NCI-H510A (cell line): ENCODE measurements around the gene PCDHA10.
"Not testable (repeated sequence)": the region's sequence is repeated elsewhere in the genome, so short reads cannot be mapped to it uniquely, and the experiment has no call there.

ENCODE experiments used
- DNase-seq: peaks from one replicate; lab custom pipeline; 2025; lab: John Stamatoyannopoulos, UW

PCDHA10 gene

DNA sequence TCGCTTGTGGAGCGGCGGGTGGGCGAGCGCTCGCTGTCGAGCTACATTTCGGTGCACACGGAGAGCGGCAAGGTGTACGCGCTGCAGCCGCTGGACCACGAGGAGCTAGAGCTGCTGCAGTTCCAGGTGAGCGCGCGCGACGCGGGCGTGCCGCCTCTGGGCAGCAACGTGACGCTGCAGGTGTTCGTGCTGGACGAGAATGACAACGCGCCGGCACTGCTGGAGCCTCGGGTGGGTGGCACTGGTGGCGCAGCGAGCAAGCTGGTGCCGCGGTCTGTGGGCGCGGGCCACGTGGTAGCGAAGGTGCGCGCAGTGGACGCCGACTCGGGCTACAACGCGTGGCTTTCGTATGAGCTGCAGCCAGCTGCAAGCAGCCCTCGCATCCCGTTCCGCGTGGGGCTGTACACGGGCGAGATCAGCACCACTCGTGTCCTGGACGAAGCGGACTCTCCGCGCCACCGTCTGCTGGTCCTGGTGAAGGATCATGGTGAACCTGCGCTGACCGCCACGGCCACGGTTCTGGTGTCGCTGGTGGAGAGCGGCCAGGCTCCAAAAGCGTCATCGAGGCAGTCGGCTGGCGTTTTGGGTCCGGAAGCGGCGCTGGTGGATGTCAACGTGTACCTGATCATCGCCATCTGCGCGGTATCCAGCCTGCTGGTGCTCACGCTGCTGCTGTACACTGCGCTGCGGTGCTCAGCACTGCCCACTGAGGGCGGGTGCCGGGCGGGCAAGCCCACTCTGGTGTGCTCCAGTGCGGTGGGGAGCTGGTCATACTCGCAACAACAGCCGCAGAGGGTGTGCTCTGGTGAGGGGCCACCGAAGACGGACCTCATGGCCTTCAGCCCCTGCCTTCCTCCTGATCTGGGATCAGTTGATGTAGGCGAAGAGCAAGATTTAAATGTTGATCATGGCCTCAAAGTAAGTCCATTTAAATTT lies 12.6 kb upstream of the PCDHA10 start:
- DNase-seq = no peak

DNA sequence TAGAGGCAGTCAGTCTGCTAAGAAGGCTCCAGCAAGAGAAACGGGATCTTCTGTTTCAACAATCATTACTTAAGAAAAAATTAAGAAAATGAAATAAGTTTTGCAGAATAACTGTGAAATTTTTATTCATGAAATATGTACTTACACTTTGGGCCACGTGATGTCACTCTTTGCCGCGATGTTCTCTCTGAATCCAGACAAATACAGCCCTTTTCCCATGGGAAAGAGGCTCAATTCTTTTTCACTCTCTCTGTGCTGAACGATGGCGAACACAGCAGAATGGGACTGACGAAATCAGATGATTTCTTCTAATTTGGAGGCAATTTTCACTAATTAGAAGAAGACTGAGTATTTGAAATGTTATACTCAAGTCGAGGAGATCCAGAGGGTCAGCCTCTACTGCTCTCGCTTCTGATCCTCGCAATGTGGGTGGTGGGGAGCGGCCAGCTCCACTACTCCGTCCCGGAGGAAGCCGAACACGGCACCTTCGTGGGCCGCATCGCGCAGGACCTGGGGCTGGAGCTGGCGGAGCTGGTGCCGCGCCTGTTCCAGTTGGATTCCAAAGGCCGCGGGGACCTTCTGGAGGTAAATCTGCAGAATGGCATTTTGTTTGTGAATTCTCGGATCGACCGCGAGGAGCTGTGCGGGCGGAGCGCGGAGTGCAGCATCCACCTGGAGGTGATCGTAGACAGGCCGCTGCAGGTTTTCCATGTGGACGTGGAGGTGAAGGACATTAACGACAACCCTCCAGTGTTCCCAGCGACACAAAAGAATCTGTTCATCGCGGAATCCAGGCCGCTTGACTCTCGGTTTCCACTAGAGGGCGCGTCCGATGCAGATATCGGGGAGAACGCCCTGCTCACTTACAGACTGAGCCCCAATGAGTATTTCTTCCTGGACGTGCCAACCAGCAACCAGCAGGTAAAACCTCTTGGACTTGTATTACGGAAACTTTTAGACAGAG lies 7.3 kb upstream of the PCDHA10 start, which contains the start of gene PCDHA9:
TSS of gene PCDHA9 (plus strand) at position 244 of the 964 bp plus-strand sequence. CDS start at position 358, 114 bp downstream.
- not testable (repeated sequence) for DNase-seq

GRCh38 chr5:140849831-140850634 lies 5.7 kb upstream of the PCDHA10 start:
- not testable (repeated sequence) for DNase-seq

DNA sequence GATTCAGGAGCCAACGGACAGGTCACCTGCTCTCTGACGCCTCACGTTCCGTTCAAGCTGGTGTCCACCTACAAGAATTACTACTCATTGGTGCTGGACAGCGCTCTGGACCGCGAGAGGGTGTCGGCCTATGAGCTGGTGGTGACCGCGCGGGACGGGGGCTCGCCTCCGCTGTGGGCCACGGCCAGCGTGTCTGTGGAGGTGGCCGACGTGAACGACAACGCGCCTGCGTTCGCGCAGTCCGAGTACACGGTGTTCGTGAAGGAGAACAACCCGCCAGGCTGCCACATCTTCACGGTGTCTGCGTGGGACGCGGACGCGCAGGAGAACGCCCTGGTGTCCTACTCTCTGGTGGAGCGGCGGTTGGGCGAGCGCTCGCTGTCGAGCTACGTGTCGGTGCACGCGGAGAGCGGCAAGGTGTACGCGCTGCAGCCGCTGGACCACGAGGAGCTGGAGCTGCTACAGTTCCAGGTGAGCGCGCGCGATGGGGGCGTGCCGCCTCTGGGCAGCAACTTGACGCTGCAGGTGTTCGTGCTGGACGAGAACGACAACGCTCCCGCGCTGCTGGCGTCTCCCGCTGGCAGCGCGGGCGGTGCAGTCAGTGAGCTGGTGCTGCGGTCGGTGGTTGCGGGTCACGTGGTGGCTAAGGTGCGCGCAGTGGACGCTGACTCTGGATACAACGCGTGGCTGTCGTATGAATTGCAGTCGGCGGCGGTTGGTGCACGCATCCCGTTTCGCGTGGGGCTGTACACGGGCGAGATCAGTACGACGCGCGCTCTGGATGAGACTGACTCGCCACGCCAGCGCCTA lies 1.7 kb downstream of the PCDHA10 start:
- DNase-seq = no peak

GRCh38 chr5:140857987-140858240 lies 2.2 kb downstream of the PCDHA10 start:
- DNase-seq = no peak

GRCh38 chr5:140862441-140863295 lies 7.0 kb downstream of the PCDHA10 start:
- DNase-seq = no peak

- DNase-seq = no peak
These were observed 13.2 kb downstream of the PCDHA10 start, which contains the start of gene PCDHA11 for GRCh38 chr5:140868721-140869554. PCDHA11 (plus strand) TSS chr5:140868957; CDS start chr5:140869104, 147 bp downstream.

DNA sequence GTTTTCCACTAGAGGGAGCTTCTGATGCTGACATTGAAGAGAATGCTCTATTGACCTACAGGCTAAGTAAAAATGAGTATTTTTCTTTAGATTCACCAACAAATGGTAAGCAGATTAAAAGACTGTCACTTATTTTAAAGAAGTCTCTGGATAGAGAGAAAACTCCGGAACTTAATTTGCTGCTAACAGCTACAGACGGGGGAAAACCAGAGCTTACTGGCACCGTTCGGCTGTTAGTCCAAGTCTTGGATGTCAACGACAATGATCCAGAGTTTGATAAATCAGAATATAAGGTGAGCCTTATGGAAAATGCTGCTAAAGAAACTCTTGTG lies 13.8 kb downstream of the PCDHA10 start:
- no peak for DNase-seq

DNA sequence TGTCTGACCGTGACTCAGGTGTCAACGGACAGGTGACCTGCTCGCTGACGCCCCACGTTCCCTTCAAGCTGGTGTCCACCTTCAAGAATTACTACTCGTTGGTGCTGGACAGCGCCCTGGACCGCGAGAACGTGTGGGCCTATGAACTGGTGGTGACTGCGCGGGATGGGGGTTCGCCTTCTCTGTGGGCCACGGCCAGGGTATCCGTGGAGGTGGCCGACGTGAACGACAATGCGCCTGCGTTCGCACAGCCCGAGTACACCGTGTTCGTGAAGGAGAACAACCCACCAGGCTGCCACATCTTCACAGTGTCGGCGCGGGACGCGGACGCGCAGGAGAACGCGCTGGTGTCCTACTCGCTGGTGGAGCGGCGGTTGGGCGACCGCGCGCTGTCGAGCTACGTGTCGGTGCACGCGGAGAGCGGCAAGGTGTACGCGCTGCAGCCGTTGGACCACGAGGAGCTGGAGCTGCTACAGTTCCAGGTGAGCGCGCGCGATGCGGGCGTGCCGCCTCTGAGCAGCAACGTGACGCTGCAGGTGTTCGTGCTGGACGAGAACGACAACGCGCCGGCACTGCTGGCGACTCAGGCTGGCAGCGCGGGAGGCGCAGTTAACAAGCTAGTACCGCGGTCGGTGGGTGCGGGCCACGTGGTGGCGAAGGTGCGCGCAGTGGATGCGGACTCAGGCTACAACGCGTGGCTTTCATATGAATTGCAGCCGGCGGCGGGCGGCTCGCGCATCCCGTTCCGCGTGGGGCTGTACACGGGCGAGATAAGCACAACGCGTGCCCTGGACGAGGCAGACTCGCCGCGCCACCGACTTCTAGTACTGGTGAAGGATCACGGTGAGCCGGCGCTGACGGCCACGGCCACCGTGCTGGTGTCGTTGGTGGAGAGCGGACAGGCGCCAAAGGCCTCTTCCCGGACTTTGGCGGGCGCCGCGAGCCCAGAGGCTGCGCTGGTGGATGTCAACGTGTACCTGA lies 14.8 kb downstream of the PCDHA10 start:
- DNase-seq = no peak

GRCh38 chr5:140875085-140876065 lies 19.7 kb downstream of the PCDHA10 start, which contains the start of gene PCDHA12:
PCDHA12 (plus strand) TSS chr5:140875308; CDS start chr5:140875473, 165 bp downstream.
- DNase-seq = no peak

DNA sequence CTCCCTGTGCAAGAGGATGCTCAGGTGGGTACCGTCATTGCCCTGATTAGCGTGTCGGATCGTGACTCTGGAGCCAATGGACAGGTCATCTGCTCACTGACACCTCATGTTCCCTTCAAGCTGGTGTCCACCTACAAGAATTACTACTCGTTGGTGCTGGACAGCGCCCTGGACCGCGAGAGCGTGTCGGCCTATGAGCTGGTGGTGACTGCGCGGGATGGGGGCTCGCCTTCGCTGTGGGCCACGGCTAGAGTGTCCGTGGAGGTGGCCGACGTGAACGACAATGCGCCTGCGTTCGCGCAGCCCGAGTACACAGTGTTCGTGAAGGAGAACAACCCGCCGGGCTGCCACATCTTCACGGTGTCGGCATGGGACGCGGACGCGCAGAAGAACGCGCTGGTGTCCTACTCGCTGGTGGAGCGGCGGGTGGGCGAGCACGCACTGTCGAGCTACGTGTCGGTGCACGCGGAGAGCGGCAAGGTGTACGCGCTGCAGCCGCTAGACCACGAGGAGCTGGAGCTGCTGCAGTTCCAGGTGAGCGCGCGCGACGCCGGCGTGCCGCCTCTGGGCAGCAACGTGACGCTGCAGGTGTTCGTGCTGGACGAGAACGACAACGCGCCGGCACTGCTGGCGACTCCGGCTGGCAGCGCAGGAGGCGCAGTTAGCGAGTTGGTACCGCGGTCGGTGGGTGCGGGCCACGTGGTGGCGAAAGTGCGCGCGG lies 21.0 kb downstream of the PCDHA10 start:
- DNase-seq = not testable (repeated sequence)

DNA sequence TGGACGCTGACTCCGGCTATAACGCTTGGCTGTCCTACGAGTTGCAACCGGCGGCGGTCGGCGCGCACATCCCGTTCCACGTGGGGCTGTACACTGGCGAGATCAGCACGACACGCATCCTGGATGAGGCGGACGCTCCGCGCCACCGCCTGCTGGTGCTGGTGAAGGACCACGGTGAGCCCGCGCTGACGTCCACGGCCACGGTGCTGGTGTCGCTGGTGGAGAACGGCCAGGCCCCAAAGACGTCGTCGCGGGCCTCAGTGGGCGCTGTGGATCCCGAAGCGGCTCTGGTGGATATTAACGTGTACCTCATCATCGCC lies 21.5 kb downstream of the PCDHA10 start:
- no peak for DNase-seq

- DNase-seq = no peak
These were observed 26.3 kb downstream of the PCDHA10 start, which contains the start of gene PCDHA13 for GRCh38 chr5:140881889-140882590. PCDHA13 (plus strand) TSS chr5:140882124; CDS start chr5:140882269, 145 bp downstream.

DNA sequence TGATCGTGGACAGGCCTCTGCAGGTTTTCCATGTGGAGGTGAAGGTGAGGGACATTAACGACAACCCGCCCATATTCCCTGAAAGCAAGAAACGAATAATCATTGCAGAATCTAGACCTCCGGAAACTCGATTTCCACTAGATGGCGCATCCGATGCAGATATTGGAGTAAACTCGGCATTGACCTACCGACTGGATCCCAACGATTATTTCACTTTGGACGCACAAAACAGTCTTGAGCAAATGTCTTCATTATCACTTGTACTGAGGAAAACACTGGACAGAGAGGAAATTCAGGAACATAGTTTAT lies 26.8 kb downstream of the PCDHA10 start:
- DNase-seq = no peak

DNA sequence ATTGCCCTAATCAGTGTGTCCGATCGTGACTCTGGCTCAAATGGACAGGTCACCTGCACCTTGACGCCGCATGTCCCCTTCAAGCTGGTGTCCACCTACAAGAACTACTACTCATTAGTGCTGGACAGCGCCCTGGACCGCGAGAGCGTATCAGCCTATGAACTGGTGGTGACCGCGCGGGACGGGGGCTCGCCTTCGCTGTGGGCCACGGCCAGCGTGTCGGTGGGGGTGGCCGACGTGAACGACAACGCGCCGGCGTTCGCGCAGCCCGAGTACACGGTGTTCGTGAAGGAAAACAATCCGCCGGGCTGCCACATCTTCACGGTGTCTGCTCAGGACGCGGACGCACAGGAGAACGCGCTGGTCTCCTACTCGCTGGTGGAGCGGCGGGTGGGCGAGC lies 27.7 kb downstream of the PCDHA10 start:
- DNase-seq = no peak
